H1 (cell line): ENCODE measurements around the gene ST6GALNAC3. TPM values are rescaled to one million over a fixed set of nuclear protein-coding genes. Genes with fewer than 3 reads are reported as not detected.

Source experiments
- CTCF ChIA-PET: fragments of 300-600 bp; sonication (Branson Sonifier 250); formaldehyde crosslinking; loops from one replicate; lab custom pipeline; 2021; ENCODE audit not compliant: partially characterized antibody; lab: Charles Lee
- POLR2A ChIA-PET: fragments of 300-600 bp; sonication (Branson Sonifier 250); formaldehyde crosslinking; loops from one replicate; lab custom pipeline; 2021; ENCODE audit warnings: inconsistent platforms; ENCODE audit not compliant: partially characterized antibody; lab: Charles Lee
- DNase-seq, 2 experiments: peaks; one replicate each; pipeline versions ENCODE4 v3.0.0 to v3.0.0-alpha.2; 2010 to 2022; ENCODE audit warnings: low spot score in 2 of 2, low read depth in 1 of 2, mixed read lengths in 1 of 2
- FAIRE-seq: peaks from 2 replicates; lab custom pipeline; 2011; peaks lifted over from hg19 to GRCh38; lab: Jason Lieb, UNC
- H2AFZ ChIP-seq: 2 replicates; pipeline ENCODE4 v1.8.1; 2012; ENCODE audit warnings: low read length, inconsistent platforms
- H2AK5ac ChIP-seq: 2 replicates; pipeline ENCODE4 v1.6.1; 2013; ENCODE audit warnings: low read depth, low read length
- H2BK120ac ChIP-seq: replicated peaks from 2 replicates; pipeline ENCODE3; 2013; ENCODE audit warnings: low read depth, low read length, inconsistent platforms
- H2BK12ac ChIP-seq: 2 replicates; pipeline ENCODE4 v1.6.1; 2013; ENCODE audit warnings: low read depth, low read length
- H2BK15ac ChIP-seq: 2 replicates; pipeline ENCODE4 v1.6.1; 2013; ENCODE audit warnings: low read length
- H2BK20ac ChIP-seq: 2 replicates; pipeline ENCODE4 v1.6.1; 2013; ENCODE audit warnings: low read length
- H2BK5ac ChIP-seq: 2 replicates; pipeline ENCODE4 v1.6.1; 2013; ENCODE audit warnings: low read depth, low read length
- H3K14ac ChIP-seq: 2 replicates; pipeline ENCODE4 v1.6.1; 2013; ENCODE audit warnings: inconsistent platforms; ENCODE audit not compliant: insufficient read length
- H3K18ac ChIP-seq: 2 replicates; pipeline ENCODE4 v1.6.1; 2013; ENCODE audit warnings: low read length; ENCODE audit errors: extremely low read depth
- H3K23ac ChIP-seq: 2 replicates; pipeline ENCODE4 v1.6.1; 2013; ENCODE audit warnings: inconsistent platforms; ENCODE audit not compliant: insufficient read length
- H3K23me2 ChIP-seq: 2 replicates; pipeline ENCODE4 v1.6.1; 2013; ENCODE audit warnings: low read depth, low read length
- H3K27ac ChIP-seq: 2 replicates; pipeline ENCODE4 v1.6.1; 2011; ENCODE audit warnings: low read depth, low read length, inconsistent platforms
- H3K27me3 ChIP-seq, 4 experiments: replicated peaks in 1 of 4; 1 replicate in 1 of 4; 2 replicates in 3 of 4; pipeline versions ENCODE4 v1.6.1 to v1.8.1; 2011 to 2013; ENCODE audit warnings: low read length in 3 of 4, mild to moderate bottlenecking in 3 of 4, inconsistent platforms in 2 of 4, mixed read lengths in 2 of 4, moderate library complexity in 1 of 4; ENCODE audit not compliant: control insufficient read depth in 3 of 4, insufficient read depth in 3 of 4; ENCODE audit errors: extremely low read depth in 1 of 4
- H3K36me3 ChIP-seq, 4 experiments: 2 replicates each; pipeline versions ENCODE4 v1.6.1 to v1.8.1; 2011 to 2013; ENCODE audit warnings: mild to moderate bottlenecking in 4 of 4, low read length in 3 of 4, moderate library complexity in 2 of 4, control low read depth in 1 of 4, inconsistent platforms in 1 of 4; ENCODE audit not compliant: insufficient read depth in 4 of 4, control insufficient read depth in 2 of 4
- H3K4ac ChIP-seq: replicated peaks from 2 replicates; pipeline ENCODE3; 2013; ENCODE audit warnings: low read length, low read depth, mixed read lengths, inconsistent platforms; ENCODE audit not compliant: insufficient read length
- H3K4me1 ChIP-seq, 4 experiments: replicated peaks in 1 of 4; 1 replicate in 1 of 4; 2 replicates in 3 of 4; pipeline versions ENCODE4 v1.6.1 to v1.8.1; 2011 to 2013; ENCODE audit warnings: low read length in 3 of 4, inconsistent platforms in 2 of 4, mixed read lengths in 1 of 4; ENCODE audit not compliant: insufficient read depth in 4 of 4, control insufficient read depth in 3 of 4
- H3K4me2 ChIP-seq, 2 experiments: 2 replicates each; pipeline versions ENCODE4 v1.6.1 to v1.8.1; 2011 to 2013; ENCODE audit warnings: low read depth in 2 of 2, low read length in 2 of 2, control low read depth in 1 of 2, inconsistent platforms in 1 of 2, mild to moderate bottlenecking in 1 of 2; ENCODE audit not compliant: insufficient read depth in 1 of 2
- H3K4me3 ChIP-seq, 4 experiments: fragments of 200-600, 300-600 bp in 1 of 4; sonication (generic), shearing (Covaris generic), sonication (Bioruptor Twin) in 1 of 4; 2 replicates each; pipeline versions ENCODE4 v1.5.1 to v1.8.1; 2011 to 2016; ENCODE audit warnings: low read length in 4 of 4, low read depth in 3 of 4, control low read depth in 2 of 4, inconsistent platforms in 2 of 4, mild to moderate bottlenecking in 2 of 4, mixed read lengths in 1 of 4, moderate library complexity in 1 of 4; ENCODE audit not compliant: insufficient read depth in 2 of 4; ENCODE audit errors: extremely low read depth in 1 of 4
- H3K56ac ChIP-seq: replicated peaks from 2 replicates; pipeline ENCODE3; 2013; ENCODE audit warnings: low read depth, mild to moderate bottlenecking, mixed read lengths, low read length, inconsistent platforms; ENCODE audit not compliant: insufficient read length
- H3K79me1 ChIP-seq: 2 replicates; pipeline ENCODE4 v1.6.1; 2013; ENCODE audit warnings: low read depth, low read length, control low read depth
- H3K79me2 ChIP-seq, 2 experiments: 2 replicates each; pipeline versions ENCODE4 v1.6.1 to v1.8.1; 2012 to 2013; ENCODE audit warnings: low read length in 2 of 2, mild to moderate bottlenecking in 2 of 2, inconsistent platforms in 1 of 2; ENCODE audit not compliant: insufficient read depth in 2 of 2, control insufficient read depth in 1 of 2
- H3K9ac ChIP-seq, 4 experiments: replicated peaks in 1 of 4; 1 replicate in 1 of 4; 2 replicates in 3 of 4; pipeline versions ENCODE4 v1.6.1 to v1.8.1; 2011 to 2013; ENCODE audit warnings: low read depth in 3 of 4, low read length in 3 of 4, control low read depth in 2 of 4, mild to moderate bottlenecking in 2 of 4, moderate library complexity in 2 of 4, inconsistent platforms in 1 of 4; ENCODE audit errors: extremely low read depth in 1 of 4
- H3K9me3 ChIP-seq, 2 experiments: 2 replicates each; pipeline versions ENCODE4 v1.6.1 to v1.8.1; 2012 to 2013; ENCODE audit warnings: mild to moderate bottlenecking in 2 of 2, moderate library complexity in 2 of 2, control low read depth in 1 of 2, inconsistent platforms in 1 of 2, low read depth in 1 of 2, low read length in 1 of 2, mixed read lengths in 1 of 2; ENCODE audit not compliant: insufficient read depth in 2 of 2
- H4K20me1 ChIP-seq, 2 experiments: replicated peaks in 1 of 2; 2 replicates each; pipeline versions ENCODE3 to v1.8.1; 2011 to 2013; ENCODE audit warnings: inconsistent platforms in 2 of 2, low read length in 2 of 2, mild to moderate bottlenecking in 1 of 2; ENCODE audit not compliant: insufficient read depth in 2 of 2, control insufficient read depth in 1 of 2
- H4K5ac ChIP-seq: 2 replicates; pipeline ENCODE4 v1.6.1; 2013; ENCODE audit warnings: low read length, low read depth, mixed read lengths, inconsistent platforms; ENCODE audit not compliant: insufficient read length
- H4K8ac ChIP-seq: 2 replicates; pipeline ENCODE4 v1.8.0; 2013; ENCODE audit warnings: mild to moderate bottlenecking, moderate library complexity, low read length, inconsistent platforms; ENCODE audit not compliant: insufficient read depth; ENCODE audit errors: extremely low read depth
- H4K91ac ChIP-seq: replicated peaks from 2 replicates; pipeline ENCODE3; 2013; ENCODE audit warnings: low read length, mixed read lengths, inconsistent platforms; ENCODE audit not compliant: insufficient read length
- BRCA1 ChIP-seq: IDR thresholded peaks from 2 replicates; pipeline ENCODE4 v1.6.1; 2012; ENCODE audit warnings: low read depth, low read length, improper control_type of control experiment
- KDM4A ChIP-seq: IDR thresholded peaks from one replicate; pipeline ENCODE4 v1.7.1; 2012; ENCODE audit warnings: low read depth, mild to moderate bottlenecking, moderate library complexity, low read length, inconsistent platforms; ENCODE audit not compliant: severe bottlenecking
- KDM5A ChIP-seq: fragments of 200-600 bp; IDR thresholded peaks from 2 replicates; pipeline ENCODE4 v1.7.1; 2012; ENCODE audit warnings: mild to moderate bottlenecking, low read length, inconsistent platforms, mixed read lengths
- NRF1 ChIP-seq: IDR thresholded peaks from 2 replicates; pipeline ENCODE4 v1.6.1; 2011; ENCODE audit warnings: mild to moderate bottlenecking, low read depth, low read length, improper control_type of control experiment
- SP2 ChIP-seq: IDR thresholded peaks from 2 replicates; pipeline ENCODE4 v1.6.1; 2012; ENCODE audit warnings: mild to moderate bottlenecking, low read length, inconsistent platforms
- SRF ChIP-seq: IDR thresholded peaks from 2 replicates; pipeline ENCODE4 v1.6.1; 2011; ENCODE audit warnings: mild to moderate bottlenecking, low read depth, low read length, moderate library complexity
- WGBS, 2 experiments: shearing (Covaris generic) in 1 of 2; methylation state at CpG; one replicate each; pipeline versions ENCODE4 v1.1.6 to v1.1.7; 2013 to 2015; ENCODE audit warnings: low lambda C conversion rate in 2 of 2, mixed read lengths in 2 of 2, inconsistent platforms in 1 of 2, low coverage in 1 of 2, missing lambda C conversion rate in 1 of 2; ENCODE audit not compliant: insufficient replicate concordance in 2 of 2, insufficient coverage in 1 of 2, insufficient read length in 1 of 2; ENCODE audit errors: extremely low coverage in 1 of 2, missing lambda C conversion rate in 1 of 2; 5-methylcytosine and 5-hydroxymethylcytosine counted together
- polyA plus RNA-seq, 7 experiments: library from polyadenylated mRNA; depleted of rRNA in 3 of 7; stranded (reverse) in 5 of 7; unstranded in 2 of 7; fragments of >200 nt in 5 of 7; fragments of 200-250 nt in 2 of 7; gene quantifications; 1 replicate in 5 of 7; 2 replicates in 1 of 7; 4 replicates in 1 of 7; pipeline versions ENCODE4 v1.2.1 to v1.2.3, GENCODE V29; 2011 to 2013; ENCODE audit warnings: missing spikeins in 2 of 7, mixed read lengths in 2 of 7
- total RNA-seq: library from RNA; stranded (reverse); fragmentation: NEBNext Ultra II Directional; extraction: Animal tissue kit (Norgen Biotek cat#: 25700); gene quantifications from 2 replicates; pipeline ENCODE4 v1.2.1, GENCODE V29; 2021

ST6GALNAC3 gene
- total and polyA plus RNA-seq, 2 of the 8 experiments (the other 6 are each of a cell fraction or from before 2014, with no cell fraction given), result 4.9 to 19.0 TPM

DNA sequence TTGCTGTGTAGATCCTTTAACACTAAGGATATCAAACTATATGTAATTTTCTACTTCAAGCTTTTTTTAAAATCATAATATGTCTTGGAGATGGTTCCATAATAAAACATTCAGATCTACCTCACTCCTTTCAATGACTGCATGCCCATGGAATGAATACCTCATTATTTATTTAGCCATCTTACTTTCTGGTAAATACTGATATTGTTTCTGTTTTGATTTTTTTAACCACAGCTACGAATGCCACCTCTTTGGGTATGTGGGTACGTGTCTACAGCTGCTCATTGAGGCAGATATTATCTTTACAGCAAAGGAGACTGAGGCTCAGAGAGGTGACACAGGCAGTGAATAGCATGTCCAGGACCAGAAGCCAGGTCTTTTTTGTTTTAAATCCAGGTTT is 215.7 kb downstream of the ST6GALNAC3 start:
- Histone ChIP-seq H3K56ac (no peak overlapping the region), H2BK12ac (no peak overlapping the region), H3K9ac (no peak overlapping the region), H2BK120ac (no peak overlapping the region), H4K5ac (no peak overlapping the region), H2AFZ (no peak overlapping the region), H3K18ac (no peak overlapping the region), H3K4me2 (no peak overlapping the region), H3K4me3 (no peak overlapping the region), H3K23ac (no peak overlapping the region), H3K14ac (no peak overlapping the region), H4K91ac (no peak overlapping the region), H4K20me1 (no peaks in the 10 kb centered on the region), H3K4me1 (peaks cover 0 to 9% (median 2%) of the 10 kb centered on the region in 4 experiments; a peak in 4 of 7 replicates), H2AK5ac (no peak overlapping the region), H2BK5ac (no peak overlapping the region), H4K8ac (no peak overlapping the region), H3K27me3 (no peaks in the 10 kb centered on the region), H2BK20ac (no peak overlapping the region), H3K79me1 (no peaks in the 10 kb centered on the region), H3K9me3 (no peaks in the 10 kb centered on the region), H3K27ac (no peak overlapping the region), H3K23me2 (no peaks in the 10 kb centered on the region), H3K36me3 (no peaks in the 10 kb centered on the region), H3K79me2 (no peaks in the 10 kb centered on the region), H2BK15ac (no peak overlapping the region), H3K4ac (no peak overlapping the region)
- POLR2A ChIA-PET, result no interaction called here
- CTCF ChIA-PET, result interaction anchor here (1.1 to 1.4 kb wide), 2 partner anchors 28 to 150 kb away, joined by 3 read pairs; no protein-coding TSS in a partner anchor
- WGBS, 2 experiments, result 85% methylated on average over 2 of the region's 2 CpGs; no CpG with 5 or more reads in 1 of the 2 experiments
- DNase-seq (no peak), FAIRE-seq (no peak)
- TF ChIP-seq NRF1 (no peak), SRF (no peak), KDM5A (no peak), KDM4A (no peak), SP2 (no peak), BRCA1 (no peak)
